HG03025 (cell line): Measurements from ENCODE around the gene SCD.

Experiments
- ATAC-seq: cut with Tn5 transposase; IDR thresholded peaks from one replicate; pipeline ENCODE4 v1.9.1; 2021; ENCODE audit warnings: mild to moderate bottlenecking, moderate library complexity; ENCODE audit not compliant: unreplicated experiment, low FRiP score

SCD gene

GRCh38 chr10:100339236-100339635 is 7.8 kb upstream of the SCD start:
- peak; percentile 65 for ATAC-seq

- no peak for ATAC-seq
Measured at GRCh38 chr10:100340948-100341847, 5.8 kb upstream of the SCD start.

GRCh38 chr10:100341953-100342626 is 4.9 kb upstream of the SCD start:
- ATAC-seq, result no peak

- no peak for ATAC-seq
Measured at GRCh38 chr10:100342627-100342972, 4.4 kb upstream of the SCD start.

- no peak for ATAC-seq
Measured at GRCh38 chr10:100344241-100344788, 2.7 kb upstream of the SCD start.

GRCh38 chr10:100345570-100346330 is 1.3 kb upstream of the SCD start:
- no peak for ATAC-seq

- no peak for ATAC-seq
Measured at GRCh38 chr10:100346351-100346764, 675 bp upstream of the SCD start.

- ATAC-seq, result peak; percentile 10
Measured at GRCh38 chr10:100347568-100348195, 649 bp downstream of the SCD start.

- no peak for ATAC-seq
Measured at GRCh38 chr10:100348389-100348927, 1.4 kb downstream of the SCD start.

- no peak for ATAC-seq
Measured at GRCh38 chr10:100349087-100349486, 2.1 kb downstream of the SCD start.

- ATAC-seq, result no peak
Measured at GRCh38 chr10:100349672-100350071, 2.6 kb downstream of the SCD start.

GRCh38 chr10:100350914-100351485 is 4.0 kb downstream of the SCD start:
- no peak for ATAC-seq

- ATAC-seq, result no peak
Measured at GRCh38 chr10:100353770-100354485, 6.9 kb downstream of the SCD start.

- ATAC-seq, result no peak
Measured at GRCh38 chr10:100355086-100355485, 8.1 kb downstream of the SCD start.

- ATAC-seq, result no peak
Measured at GRCh38 chr10:100356067-100357017, 9.3 kb downstream of the SCD start.

GRCh38 chr10:100357059-100357858 is 10.2 kb downstream of the SCD start:
- ATAC-seq, result no peak

- ATAC-seq, result no peak
Measured at GRCh38 chr10:100359030-100359432, 12.0 kb downstream of the SCD start.
